ENCODE data around the gene CLEC19A. TPM values are rescaled to one million over a fixed set of nuclear protein-coding genes. Genes with fewer than 3 reads are reported as not detected.

The CLEC19A gene
- total RNA-seq, 1 donor from 2014 or later, result under 0.01 TPM

DNA sequence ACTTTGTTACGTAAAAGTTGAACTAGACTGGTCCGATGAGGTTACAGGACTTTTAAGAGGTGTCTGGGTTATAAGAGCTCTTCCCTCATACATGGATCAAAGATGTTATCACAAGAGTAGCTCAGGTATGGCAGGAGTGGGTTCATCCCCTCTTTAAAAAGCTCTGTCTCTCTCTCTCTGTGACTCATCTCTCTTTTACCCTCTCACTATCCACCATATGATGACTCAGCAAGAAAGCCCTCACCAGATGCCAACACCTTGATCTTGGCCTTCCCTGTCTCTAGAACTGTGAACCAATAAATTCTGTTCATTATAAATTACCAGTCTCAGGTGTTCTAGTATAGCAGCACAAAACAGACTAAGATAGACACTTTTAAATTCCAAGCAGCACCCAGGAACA is 1.9 kb upstream of the CLEC19A start:
- FAIRE-seq (no peak), DNase-seq (ENCODE audit: low spot score in 2 of 2) (no peak)

- DNase-seq (ENCODE audit: low spot score in 2 of 2) (peak in 1 of 2 donors; percentile 27), FAIRE-seq (no peak)
Observed at GRCh38 chr16:19284207-19284606, 1.3 kb upstream of the CLEC19A start.

DNA sequence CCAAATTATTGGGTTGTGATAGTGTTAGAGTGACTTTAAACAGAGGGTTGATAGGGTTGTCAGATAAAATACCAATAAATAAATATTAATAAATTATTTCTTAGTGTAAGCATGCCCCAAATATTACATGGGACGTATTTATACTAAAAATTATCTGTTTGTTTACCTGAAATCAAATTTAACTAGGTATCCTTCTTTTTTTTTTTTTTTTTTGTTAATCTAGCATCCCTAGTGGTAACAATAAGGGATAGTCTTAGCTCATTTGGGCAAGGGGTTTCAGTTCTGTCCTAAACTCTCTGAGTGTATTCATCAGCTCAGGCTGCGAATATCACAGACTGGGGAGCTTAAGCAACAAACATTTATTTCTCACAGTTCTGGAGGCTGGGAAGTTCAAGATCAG is 1.3 kb downstream of the CLEC19A start:
- no peak for FAIRE-seq

DNA sequence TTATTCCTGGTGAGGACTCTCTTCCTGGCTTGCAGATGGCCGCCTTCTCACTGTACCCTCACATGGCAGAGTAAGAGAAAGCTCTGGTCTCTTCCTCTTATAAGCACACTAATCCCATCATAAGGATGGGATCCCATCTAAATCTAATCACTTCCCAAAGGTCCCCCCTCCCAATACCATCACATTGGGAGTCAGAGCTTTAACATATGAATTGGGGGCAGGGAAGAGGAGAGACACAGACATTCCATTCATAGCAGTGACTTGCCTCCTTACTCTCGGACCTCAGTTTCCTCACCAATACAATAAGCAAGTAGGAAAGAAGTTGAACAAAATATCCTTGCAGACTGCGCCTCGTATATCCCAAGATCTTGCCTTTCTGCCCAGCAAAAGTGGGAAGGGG is 1.7 kb downstream of the CLEC19A start:
- no peak for FAIRE-seq

More for the DNA sequence above, 1.3 kb downstream of the CLEC19A start:
- no peak for DNase-seq (ENCODE audit: low spot score in 2 of 2)

DNA sequence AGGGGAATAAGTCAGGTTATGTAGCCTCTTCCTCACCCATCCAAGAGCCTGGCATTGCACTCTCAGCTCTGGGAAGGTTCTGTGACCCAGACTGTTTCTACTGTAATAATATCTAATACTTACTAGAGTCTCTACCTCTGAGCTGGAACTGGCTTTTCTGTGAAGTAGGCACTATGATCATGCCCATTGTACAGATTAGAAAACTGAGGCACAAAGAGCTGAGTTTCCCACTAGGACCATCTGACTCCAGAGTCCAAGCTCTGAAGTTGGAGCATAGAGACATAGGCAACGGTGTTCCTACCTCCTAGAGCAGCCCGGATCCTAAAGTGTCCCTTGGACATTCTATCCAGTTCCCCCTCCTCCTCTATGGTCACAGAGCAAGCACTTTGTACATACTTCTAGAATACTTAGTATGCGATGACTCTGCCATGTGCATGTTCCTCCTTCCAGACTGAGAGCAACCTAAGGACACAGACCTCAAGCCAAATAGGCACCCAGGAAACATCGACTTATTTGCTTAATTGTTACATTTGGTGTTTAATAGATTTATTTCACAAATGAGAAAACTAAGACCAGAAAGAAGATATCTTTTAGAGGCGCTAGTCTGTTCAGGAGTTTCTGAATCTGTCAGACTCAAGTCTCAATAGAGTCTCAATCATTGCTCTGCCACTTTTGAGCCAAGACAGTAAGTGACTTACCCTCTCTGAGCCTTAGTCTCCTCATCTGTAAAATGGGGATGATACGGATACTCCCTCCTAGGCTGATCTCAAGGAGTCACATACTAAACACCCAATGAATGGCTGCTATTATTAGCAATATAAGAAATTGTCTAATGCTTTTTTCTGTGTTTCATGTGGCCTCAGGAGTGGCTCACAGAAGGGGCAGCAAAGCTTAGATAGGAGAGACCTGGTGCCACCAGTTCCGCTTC is 3.6 kb downstream of the CLEC19A start:
- no peak for FAIRE-seq
- no peak for DNase-seq (ENCODE audit: low spot score in 2 of 2)

More for the DNA sequence above, 1.7 kb downstream of the CLEC19A start:
- DNase-seq (ENCODE audit: low spot score in 2 of 2), result no peak

DNA sequence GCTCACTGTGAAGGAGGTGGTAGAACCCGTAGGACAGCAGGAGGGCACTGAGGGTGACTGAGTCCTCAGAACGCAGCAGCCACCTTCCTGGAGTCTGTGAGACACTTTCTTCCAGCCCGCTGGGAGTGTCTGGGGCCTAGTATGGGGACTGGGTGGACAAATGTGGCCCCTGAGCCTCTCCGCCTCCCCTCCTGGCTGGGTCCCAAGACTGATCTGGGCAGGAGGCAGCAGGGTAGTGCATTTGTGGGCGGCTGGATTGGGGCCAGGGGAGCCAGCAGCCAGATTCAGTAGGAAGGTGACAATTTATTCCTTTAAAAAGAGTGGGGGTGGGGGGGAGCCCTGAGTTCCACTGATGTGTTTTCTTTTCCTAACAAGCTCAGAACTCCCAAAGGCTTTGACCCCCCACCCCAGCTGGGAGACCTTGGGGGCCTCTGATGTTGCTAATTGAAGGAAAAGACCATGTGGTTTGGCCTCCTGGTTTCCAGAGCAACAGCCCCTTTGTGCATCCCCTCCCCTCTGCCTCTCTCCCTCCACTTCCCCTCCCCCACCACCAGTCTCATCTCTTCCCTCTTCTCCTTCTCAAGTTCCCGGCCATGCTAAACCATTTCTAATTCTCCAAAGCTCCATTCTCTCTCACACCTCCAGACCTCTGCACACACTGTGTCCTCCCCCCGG is 4.4 kb downstream of the CLEC19A start:
- DNase-seq (ENCODE audit: low spot score in 2 of 2), result no peak
- FAIRE-seq, result no peak

- no peak for FAIRE-seq
- DNase-seq (ENCODE audit: low spot score in 2 of 2), result no peak
Observed at GRCh38 chr16:19290860-19291259, 5.3 kb downstream of the CLEC19A start.

- DNase-seq (ENCODE audit: low spot score in 2 of 2) (no peak), FAIRE-seq (no peak)
Observed at GRCh38 chr16:19291475-19291874, 5.9 kb downstream of the CLEC19A start.

DNA sequence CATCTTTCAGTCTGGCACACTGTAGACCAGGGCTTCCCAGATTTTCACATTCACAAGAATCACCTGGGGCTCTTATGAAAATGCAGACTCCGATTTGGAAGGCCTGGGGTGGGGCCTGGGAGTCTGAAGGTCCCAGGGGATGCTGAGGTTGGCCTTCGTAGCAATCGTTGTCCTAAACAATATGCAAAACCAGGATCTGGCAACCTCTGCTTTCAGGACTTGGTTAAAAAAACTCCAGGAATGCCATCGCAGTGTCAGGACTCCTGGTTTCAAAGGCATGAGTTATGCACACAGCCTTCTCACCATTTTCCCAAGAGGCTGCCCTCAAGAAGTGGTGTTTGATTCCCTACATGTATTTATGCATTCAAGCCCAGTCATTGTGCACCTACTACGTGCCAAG is 6.7 kb downstream of the CLEC19A start:
- FAIRE-seq (no peak), DNase-seq (ENCODE audit: low spot score in 2 of 2) (no peak)

DNA sequence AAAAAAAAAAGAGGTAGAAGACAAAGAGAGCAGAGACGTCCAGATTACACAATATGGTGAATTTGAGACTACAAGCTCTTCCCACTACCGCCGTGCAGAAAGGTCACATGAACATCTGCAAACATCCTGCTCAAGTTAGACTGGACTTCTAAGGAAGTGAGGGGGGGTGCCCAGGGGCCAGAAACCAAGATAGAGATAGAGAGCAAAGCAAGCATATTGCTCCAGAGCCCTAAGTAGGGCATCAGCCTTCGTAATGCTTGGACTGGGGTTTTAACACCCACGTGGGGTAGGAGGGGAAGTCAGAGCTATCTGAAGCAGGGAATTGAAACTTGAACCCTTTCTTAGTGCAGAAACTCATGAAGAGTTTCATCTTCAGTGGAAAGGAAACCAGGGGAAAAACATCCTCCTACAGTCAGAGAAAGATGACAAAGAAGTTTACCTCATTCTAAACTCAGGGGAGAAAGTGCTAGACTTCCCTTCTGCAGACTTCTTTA is 8.7 kb downstream of the CLEC19A start:
- no peak for DNase-seq (ENCODE audit: low spot score in 2 of 2)
- FAIRE-seq, result no peak

GRCh38 chr16:19295393-19295792 is 9.9 kb downstream of the CLEC19A start:
- FAIRE-seq, result no peak
- no peak for DNase-seq (ENCODE audit: low spot score in 2 of 2)

DNA sequence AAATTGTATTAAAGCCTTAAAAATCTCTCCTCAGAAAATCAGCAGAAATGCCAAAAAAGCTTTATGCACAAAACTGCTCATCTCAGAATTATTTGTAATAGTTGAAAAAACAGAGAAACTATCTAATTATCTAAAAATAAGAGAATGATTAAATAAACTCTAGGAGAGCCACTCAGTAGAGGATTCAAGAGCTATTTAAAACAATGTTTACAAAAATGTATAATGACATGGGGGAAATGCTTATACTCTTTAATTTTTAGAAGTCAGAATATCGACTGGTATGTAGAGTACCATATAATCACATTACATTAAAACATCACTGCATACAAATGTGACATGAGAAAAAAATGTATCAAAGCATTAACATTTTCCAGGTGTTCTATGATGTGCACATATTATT is 11.9 kb downstream of the CLEC19A start:
- DNase-seq (ENCODE audit: low spot score in 2 of 2) (no peak), FAIRE-seq (no peak)

- DNase-seq (ENCODE audit: low spot score in 2 of 2) (no peak), FAIRE-seq (no peak)
Observed at GRCh38 chr16:19299565-19299964, 14.0 kb downstream of the CLEC19A start.

DNA sequence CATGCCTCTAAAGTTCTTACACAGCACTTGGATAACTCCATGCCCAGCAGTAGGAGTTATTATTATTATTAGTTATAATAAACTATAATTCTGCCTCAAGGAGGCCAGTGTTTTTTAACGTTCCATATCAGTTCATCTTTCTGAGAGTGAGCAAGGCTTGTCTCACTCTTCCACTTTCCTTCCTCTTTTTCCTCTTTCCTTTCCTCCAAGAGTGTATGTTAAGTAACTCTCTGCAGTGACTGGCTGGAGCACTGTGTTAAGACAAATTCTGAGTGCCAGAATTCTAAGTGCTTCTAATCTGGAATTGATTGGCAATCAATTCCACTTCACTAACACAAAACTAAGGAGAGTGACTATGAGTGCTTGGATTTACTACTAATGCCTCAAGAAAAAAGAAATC is 16.4 kb downstream of the CLEC19A start:
- DNase-seq (ENCODE audit: low spot score in 2 of 2) (no peak), FAIRE-seq (no peak)

DNA sequence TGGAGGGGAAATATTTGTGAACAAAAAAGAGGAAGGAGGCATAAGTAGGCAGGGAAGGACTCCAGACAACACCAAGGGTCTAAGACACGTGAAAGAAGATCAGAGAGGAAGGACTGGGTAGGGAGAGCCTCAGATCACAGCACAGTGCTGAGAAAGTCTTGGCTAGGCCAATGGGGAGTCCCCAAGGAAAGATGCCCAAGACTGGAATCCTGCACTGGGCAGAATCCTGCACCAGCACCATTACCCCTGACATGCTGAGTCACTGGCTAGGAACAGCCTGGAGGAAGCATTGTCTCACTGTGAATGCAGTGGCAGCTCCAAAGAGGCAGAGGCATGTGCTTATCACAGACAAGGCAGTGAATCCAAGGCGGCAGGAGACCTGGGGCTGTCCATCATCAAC is 19.2 kb downstream of the CLEC19A start:
- DNase-seq (ENCODE audit: low spot score in 2 of 2) (no peak), FAIRE-seq (no peak)

DNA sequence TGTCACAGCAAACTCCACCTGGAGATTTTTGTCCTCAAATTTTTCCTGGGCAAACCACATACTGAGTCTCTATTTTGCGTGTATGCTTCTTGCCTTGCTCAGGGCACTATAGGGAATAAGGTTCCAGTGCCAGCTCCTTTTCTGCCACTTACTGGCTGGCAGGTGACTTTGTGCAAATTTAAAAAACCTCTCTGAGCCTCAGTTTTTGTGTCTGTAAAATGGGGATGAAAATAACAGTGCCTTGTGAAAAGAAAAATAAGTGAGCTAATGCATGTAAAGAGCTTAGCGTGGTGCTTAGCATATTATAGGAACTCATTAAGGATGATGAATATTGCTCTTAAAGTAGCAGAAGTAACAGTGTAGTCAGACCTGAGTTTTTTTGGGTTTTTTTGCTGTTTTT is 19.9 kb downstream of the CLEC19A start:
- no peak for FAIRE-seq
- no peak for DNase-seq (ENCODE audit: low spot score in 2 of 2)

DNA sequence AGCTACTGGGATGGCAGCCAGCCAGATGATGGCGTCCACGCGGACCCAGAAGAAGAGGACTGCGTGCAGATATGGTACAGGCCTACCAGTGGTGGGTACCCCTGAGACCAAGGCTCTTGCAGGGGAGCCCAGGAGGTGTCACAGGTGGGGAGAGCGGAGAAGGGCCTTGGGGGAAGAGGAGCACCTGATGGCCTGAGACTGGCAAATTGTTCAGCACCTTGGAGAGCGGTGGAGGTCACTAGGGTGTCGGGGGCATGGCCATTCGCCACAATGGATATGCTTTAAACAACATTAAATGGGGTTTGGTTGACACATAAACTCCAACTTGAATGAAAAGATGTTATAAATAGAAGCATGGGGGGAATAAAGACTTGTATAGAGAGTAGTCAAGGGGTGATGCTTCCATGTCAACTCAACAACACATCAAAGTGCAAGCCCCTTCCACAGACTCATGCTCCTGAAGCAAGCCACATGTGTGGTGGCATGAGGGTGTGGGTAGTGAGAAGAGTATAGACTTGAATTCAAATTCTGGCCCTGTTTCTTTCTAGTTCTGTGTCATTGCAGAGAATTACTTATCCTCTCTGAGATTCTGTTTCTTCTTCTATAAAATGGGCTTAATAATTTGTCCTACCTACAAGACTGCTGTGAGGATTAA is 22.2 kb downstream of the CLEC19A start:
- DNase-seq (ENCODE audit: low spot score in 2 of 2) (no peak), FAIRE-seq (no peak)

DNA sequence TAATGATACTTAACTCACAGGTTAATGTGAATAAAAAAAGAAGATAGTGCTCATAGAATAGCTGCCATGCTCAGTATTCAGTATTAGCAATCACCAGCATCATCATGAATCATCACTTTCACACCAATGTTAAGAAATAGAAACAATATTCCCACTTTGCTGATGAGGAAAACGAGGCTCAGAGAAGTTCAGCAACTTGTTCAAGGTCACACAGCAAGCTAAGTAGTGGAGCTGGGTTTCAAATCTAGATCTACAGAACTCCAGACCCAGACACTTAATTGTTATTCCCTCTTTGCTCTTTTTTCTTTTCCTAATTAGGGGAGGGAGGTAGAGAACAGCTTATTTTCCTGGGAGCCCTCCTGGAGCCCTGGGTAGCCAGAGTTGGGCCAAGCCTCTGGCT is 22.9 kb downstream of the CLEC19A start:
- FAIRE-seq, result no peak

DNA sequence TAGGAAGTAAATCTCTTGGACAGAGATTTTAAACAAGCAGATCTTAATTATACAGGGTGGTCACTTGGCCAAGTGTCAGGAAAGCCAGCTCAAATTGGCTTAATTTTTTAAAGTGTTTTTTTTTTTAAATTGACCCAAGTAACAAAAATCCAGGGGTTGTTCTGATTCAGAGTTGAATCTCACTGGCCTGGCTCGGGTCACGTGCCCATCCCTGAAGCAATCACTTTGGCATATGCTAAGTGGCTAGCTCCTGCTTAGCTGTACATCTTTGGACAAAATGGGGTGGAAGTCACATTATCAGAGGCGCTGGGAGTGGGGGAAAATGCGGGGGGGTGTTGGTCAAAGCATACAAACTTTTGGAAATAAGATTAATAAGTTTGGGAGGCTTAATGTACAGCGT is 23.6 kb downstream of the CLEC19A start:
- FAIRE-seq, result no peak

More for the DNA sequence above, 22.9 kb downstream of the CLEC19A start:
- DNase-seq (ENCODE audit: low spot score in 2 of 2), result no peak

GRCh38 chr16:19314718-19315425 is 29.3 kb downstream of the CLEC19A start:
- DNase-seq (ENCODE audit: low spot score in 2 of 2), result no peak
- no peak for FAIRE-seq

More for the DNA sequence above, 23.6 kb downstream of the CLEC19A start:
- DNase-seq (ENCODE audit: low spot score in 2 of 2), result no peak

All from frontal cortex (tissue), 4 donors.